GM18858 (cell line): ENCODE data around the gene RBM12.

Experiments
- ATAC-seq: cut with Tn5 transposase; IDR thresholded peaks from one replicate; pipeline ENCODE4 v1.9.1; 2021; ENCODE audit not compliant: unreplicated experiment

The RBM12 gene

DNA sequence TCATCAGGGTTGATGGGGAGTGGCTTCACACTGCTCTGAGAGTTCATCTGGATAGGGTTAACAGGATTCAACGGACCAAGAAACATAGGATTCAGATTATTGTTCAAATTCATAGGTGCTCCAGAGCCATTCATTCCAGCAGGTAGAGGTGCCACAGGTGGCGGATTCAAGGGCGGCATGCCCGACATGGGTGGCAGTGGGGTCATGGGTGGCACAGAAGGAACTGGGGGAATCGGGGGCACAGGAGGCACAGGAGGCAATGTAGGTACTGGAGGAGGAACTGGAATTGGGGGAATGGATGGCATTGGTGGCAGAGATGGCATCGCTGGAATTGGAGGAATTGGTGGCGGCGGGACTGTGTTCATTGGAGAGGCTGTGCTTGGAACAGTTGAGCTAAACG lies 10.3 kb downstream of the RBM12 start:
- ATAC-seq: no peak

GRCh38 chr20:35653893-35654292 lies 10.8 kb downstream of the RBM12 start:
- ATAC-seq: no peak

DNA sequence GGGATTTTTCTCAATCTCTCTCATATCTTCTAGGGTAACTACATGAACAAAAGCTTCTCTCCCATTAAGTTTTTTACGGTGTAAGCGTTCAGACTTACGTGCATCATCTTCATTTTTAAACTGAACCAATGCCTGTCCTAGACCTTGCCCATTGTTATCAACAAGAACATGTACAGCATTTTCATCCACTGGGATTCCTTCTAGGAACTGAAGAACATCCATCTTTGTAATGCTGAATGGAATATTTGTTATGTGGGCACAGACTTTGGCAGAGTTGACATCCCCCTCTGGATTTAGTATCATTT lies 11.3 kb downstream of the RBM12 start:
- no peak for ATAC-seq

DNA sequence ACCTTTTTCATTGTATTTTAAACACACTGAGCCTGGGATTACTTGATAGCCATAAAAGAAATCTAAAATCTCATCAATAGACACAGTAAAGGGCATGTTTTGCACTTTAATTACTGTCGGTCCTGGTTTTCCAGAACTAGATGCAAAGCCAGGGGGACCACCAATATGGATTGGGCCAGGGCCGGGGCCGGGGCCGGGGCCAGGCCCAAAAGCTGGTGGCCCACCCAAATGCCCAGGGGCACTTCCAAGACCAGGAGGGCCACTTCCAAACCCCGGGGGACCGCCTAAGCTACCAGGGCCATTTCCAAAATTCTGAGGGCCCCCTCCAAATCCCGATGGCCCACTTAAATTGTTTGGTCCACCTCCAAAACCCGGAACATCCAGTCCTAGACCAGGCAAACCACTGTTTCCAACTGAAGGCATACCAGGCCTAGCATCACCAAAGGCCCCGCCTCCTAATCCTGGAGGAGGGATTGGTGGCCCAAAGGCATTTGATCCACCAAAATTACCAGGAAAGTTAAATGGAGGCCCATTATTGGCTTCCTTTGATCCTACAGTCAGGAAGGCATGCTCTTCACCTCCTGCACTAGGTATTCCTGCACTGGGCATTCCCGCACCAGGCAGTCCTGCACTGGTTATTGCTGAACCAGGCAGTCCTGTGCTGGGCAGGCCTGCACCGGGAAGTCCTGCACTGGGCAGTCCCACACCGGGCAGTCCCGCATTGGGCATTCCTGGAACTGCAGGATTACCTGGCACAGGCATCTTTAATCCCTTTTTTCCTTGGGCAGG lies 11.9 kb downstream of the RBM12 start:
- ATAC-seq: no peak

DNA sequence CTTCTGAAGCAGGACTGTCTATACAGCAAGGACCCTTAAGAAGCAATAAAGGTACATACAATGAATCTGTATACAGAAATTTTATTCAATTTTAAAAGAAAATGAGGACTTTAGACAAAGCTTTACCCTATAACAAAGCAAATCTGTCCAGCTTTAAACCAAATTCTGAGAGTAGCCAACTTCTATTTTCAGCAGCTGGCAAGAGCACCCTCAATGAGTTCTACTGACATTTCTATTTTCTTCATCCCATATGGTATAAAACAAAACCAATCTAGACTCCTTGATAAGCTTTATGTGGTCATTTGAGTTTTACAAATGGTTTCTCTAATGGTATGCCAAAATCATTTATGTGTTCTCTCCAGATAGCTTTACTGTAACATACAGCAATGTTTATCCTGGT lies 12.7 kb downstream of the RBM12 start:
- no peak for ATAC-seq

GRCh38 chr20:35650632-35651031 lies 14.1 kb downstream of the RBM12 start:
- ATAC-seq: no peak

DNA sequence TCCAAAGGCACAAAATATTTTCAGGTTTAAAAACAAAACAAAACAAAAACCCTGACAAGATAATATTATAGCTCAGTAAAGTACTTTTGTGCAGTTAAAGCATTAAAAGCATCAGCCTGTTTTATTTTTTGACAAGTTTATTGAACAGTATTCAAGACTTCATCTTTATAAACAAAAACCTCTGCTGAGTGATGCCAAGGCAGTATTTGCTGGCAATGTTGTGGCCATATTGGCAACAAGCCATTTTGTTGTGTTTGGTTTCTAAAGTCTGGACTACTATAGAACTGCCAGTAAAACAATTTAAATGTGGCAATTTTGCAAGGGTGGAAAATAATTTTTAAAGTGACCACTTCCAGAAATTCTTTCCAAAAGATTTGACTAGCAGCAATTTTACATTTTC lies 15.9 kb downstream of the RBM12 start:
- no peak for ATAC-seq

DNA sequence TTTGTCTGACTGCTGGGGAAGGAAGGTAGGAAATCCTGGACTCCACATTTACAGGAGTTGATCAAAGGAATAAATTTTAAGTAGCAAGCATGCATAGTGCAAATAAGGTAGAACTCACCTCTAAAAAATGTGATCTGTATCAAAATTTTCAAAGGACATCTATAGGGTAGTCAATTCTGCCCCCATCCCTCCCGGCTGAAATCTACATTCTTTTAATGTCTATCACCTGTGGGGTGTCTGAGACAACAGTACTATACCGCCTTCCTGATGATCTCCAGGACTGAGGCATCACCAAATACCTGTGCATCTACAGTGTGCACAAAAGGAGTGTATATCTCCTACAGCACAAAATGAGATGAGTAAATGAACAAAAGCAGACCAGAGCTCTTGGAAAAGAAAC lies 19.9 kb downstream of the RBM12 start:
- ATAC-seq: no peak

- no peak for ATAC-seq
Observed at GRCh38 chr20:35643045-35643444, 21.7 kb downstream of the RBM12 start.

- ATAC-seq: no peak
Observed at GRCh38 chr20:35641743-35642142, 23.0 kb downstream of the RBM12 start.

- no peak for ATAC-seq
Observed at GRCh38 chr20:35640724-35641123, 24.0 kb downstream of the RBM12 start.

DNA sequence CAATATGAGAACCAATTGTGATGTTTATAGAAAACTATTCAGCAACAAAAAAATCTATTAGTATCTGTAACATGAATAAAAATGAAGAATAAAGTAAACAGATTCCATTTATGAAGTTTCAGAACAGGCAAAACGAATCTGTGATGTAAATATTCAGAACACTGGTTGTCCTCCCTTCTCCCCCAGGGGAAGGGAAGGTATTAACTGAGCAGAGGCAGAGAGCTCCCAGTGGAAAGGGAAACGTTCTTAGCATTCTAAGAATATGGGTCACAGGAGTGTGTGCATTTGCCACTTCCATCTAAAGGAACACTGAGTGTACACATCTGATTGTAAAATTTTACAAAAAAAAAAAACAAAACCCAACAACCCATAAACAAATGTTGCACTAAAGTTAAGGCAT lies 25.9 kb downstream of the RBM12 start:
- no peak for ATAC-seq

- ATAC-seq: no peak
Observed at GRCh38 chr20:35637276-35637675, 27.4 kb downstream of the RBM12 start.

GRCh38 chr20:35636095-35636494 lies 28.6 kb downstream of the RBM12 start:
- ATAC-seq: no peak

- ATAC-seq: no peak
Observed at GRCh38 chr20:35635652-35636051, 29.0 kb downstream of the RBM12 start.

- ATAC-seq: no peak
Observed at GRCh38 chr20:35632539-35633115, 32.1 kb downstream of the RBM12 start.

DNA sequence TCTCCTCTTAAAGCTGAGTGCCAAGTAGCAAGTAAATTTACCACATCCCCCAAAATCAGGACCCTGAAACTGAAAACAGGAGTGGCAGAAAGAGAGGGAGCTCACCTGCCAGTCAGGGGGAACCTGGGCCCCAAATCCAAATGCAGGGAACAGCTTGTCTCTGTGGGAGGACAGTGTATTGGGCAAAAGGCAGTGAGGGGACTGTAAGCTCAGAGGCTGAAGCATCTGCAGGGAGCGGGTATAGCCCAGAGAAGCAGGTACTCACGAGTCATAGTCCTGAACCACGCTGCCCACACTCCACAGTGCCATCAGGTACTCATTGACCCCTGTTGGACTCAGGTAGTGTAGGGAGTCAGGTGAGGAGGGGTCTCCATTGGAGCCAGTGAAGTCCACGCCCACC lies 34.1 kb downstream of the RBM12 start:
- ATAC-seq: no peak

DNA sequence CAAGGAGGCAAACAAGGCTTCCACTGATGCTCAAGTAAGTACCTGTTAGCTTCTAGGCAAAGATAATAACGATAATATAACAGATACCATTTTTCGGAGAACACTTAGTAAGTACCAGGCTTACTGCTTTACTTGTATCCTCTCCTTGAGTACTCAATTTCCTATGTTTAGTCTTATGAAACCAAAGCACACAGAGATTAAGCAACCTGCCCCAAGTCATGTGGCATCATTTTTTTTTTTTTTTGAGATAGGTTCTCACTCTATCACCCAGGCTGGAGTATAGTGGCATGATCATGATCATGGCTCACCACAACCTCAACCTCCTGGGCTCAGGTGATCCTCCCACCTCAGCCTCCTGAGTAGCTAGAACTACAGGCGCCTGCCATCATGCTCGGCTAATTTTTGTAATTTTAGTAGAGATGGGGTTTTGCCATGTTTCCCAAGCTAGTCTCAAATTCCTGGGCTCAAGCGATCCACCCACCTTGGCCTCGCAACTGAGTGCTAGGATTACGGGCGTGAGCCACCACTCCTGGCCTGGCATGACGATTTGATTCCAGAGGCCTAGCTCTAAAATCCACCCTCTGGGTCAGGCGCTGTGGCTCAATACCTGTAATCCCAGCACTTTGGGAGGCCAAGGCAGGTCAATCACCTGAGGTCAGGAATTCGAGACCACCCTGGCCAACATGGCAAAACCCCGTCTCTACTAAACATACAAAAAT lies 35.1 kb downstream of the RBM12 start:
- ATAC-seq: no peak

- no peak for ATAC-seq
Observed at GRCh38 chr20:35627121-35627520, 37.6 kb downstream of the RBM12 start.

- ATAC-seq: no peak
Observed at GRCh38 chr20:35626386-35627001, 38.2 kb downstream of the RBM12 start.

DNA sequence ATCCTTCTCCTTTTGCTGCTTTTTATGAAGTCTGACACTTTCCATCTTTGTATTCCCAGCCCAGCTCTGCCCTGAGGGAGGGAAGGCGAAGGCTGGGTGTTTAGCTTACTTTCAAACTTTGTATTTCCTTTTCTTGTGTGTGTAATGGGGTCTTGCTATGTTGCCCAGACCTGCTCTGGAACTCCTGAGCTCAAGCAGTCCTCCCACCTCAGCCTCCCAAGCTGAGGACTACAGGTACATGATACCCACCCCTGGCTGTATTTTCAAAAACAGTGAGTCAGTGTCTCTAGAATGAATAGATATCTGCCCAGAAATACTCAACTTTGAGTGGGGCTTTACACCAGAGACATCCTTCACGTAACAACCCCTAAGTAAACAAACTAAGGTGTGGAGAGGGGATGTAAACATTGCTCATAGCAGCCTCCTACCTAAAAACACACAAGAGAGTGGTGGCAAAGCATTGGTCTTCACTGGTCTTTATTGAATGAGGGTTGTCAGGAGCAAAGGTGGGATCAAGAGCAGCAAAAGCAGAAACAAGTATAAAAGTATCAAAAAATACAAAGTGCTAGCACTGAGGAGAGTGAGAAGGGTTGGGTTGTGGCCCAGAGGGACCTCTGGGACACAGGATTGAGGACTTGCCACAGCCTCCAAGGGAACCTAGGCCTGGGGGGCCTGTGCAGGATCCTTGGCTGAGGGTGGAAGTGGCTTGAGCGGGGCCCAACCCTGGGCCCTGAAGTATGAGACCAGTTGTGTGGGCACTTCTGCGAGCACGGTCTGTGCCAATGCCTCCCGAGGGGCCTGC lies 38.9 kb downstream of the RBM12 start:
- ATAC-seq: no peak
